CD4-positive, alpha-beta T cell (primary cell): ENCODE results near the gene RSBN1L. TPM values are rescaled to one million over a fixed set of nuclear protein-coding genes. Genes with fewer than 3 reads are reported as not detected.

Experiments
- ATAC-seq: fragments of 200-7000 bp; cut with Tn5 transposase; one replicate; pipeline ENCODE4 v1.10.0; 2022; ENCODE audit warnings: mild to moderate bottlenecking; ENCODE audit not compliant: poor library complexity
- CTCF ChIA-PET: fragments of 350-600 bp; sonication (Branson Sonifier 250); formaldehyde crosslinking; loops from one replicate; lab custom pipeline; 2021; ENCODE audit warnings: antibody characterized with exemption, inconsistent platforms; lab: Charles Lee
- POLR2A ChIA-PET: fragments of 350-600 bp; sonication (Branson Sonifier 250); formaldehyde crosslinking; loops from one replicate; lab custom pipeline; 2021; ENCODE audit warnings: antibody characterized with exemption, inconsistent platforms; lab: Charles Lee
- DNase-seq, 14 experiments: peaks; one replicate each; pipeline ENCODE4 v3.0.0-alpha.2; 2013 to 2020; ENCODE audit warnings: mixed read lengths in 2 of 14
- H3K27ac ChIP-seq, 2 donors: one replicate each; pipeline versions ENCODE4 v1.5.1 to v1.7.0; 2013; ENCODE audit warnings: low read length in 2 of 2, low read depth in 1 of 2, mild to moderate bottlenecking in 1 of 2
- H3K27me3 ChIP-seq, 2 experiments: 1 replicate in 1 of 2; 2 replicates in 1 of 2; pipeline versions ENCODE4 v1.6.1 to v1.7.0; 2013; ENCODE audit warnings: low read length in 2 of 2, control low read depth in 1 of 2, mild to moderate bottlenecking in 1 of 2, moderate library complexity in 1 of 2; ENCODE audit not compliant: insufficient read depth in 2 of 2, control insufficient read depth in 1 of 2
- H3K36me3 ChIP-seq: one replicate; pipeline ENCODE4 v1.6.1; 2013; ENCODE audit warnings: low read length, control low read depth; ENCODE audit not compliant: insufficient read depth
- H3K4me1 ChIP-seq: one replicate; pipeline ENCODE4 v1.6.1; 2013; ENCODE audit warnings: low read length, control low read depth; ENCODE audit not compliant: insufficient read depth
- H3K4me3 ChIP-seq: one replicate; pipeline ENCODE4 v1.5.1; 2013; ENCODE audit warnings: mild to moderate bottlenecking, low read length, moderate library complexity
- H3K9me3 ChIP-seq, 2 experiments: 1 replicate in 1 of 2; 2 replicates in 1 of 2; pipeline versions ENCODE4 v1.6.1 to v1.7.0; 2013; ENCODE audit warnings: low read length in 2 of 2, mild to moderate bottlenecking in 2 of 2, control low read depth in 1 of 2, moderate library complexity in 1 of 2; ENCODE audit not compliant: control insufficient read depth in 1 of 2, insufficient read depth in 1 of 2
- H3K27ac Mint-ChIP-seq: one replicate; pipeline ENCODE4 v1.8.0; 2020; ENCODE audit warnings: mixed read lengths
- H3K27me3 Mint-ChIP-seq: one replicate; pipeline ENCODE4 v1.8.0; 2021; ENCODE audit warnings: mixed read lengths
- H3K36me3 Mint-ChIP-seq: one replicate; pipeline ENCODE4 v1.8.0; 2021; ENCODE audit warnings: low read depth, mixed read lengths
- H3K4me1 Mint-ChIP-seq: one replicate; pipeline ENCODE4 v1.8.0; 2021; ENCODE audit warnings: low read depth, mixed read lengths
- H3K4me3 Mint-ChIP-seq: one replicate; pipeline ENCODE4 v1.8.0; 2020; ENCODE audit warnings: mild to moderate bottlenecking, mixed read lengths
- H3K9me3 Mint-ChIP-seq: one replicate; pipeline ENCODE4 v1.8.0; 2020; ENCODE audit warnings: mixed read lengths
- intact Hi-C, 2 experiments: fragments of 100-400 bp; cut with DNase I in 1 of 2; cut with micrococcal nuclease in 1 of 2; formaldehyde crosslinking; loops; one replicate each; pipeline versions ENCODE4 v1.15.1 to v1.9.0; 2023 to 2025; cut with DNase I, micrococcal nuclease
- total RNA-seq, 174 experiments: library from RNA in 2 of 174; stranded (reverse) in 2 of 174; gene quantifications; one replicate each; pipeline ENCODE4 v1.2.3 and lab custom pipeline; 2021 to 2026
- TF ChIP-seq, protein P1 (sequence below): fragments of 200-600 bp; IDR thresholded peaks from one replicate; pipeline ENCODE4 v1.8.0; 2022; ENCODE audit warnings: antibody characterized with exemption, mild to moderate bottlenecking

RSBN1L gene
- total RNA-seq, 2 experiments from 2014 or later: 9.0 to 9.6 TPM

DNA sequence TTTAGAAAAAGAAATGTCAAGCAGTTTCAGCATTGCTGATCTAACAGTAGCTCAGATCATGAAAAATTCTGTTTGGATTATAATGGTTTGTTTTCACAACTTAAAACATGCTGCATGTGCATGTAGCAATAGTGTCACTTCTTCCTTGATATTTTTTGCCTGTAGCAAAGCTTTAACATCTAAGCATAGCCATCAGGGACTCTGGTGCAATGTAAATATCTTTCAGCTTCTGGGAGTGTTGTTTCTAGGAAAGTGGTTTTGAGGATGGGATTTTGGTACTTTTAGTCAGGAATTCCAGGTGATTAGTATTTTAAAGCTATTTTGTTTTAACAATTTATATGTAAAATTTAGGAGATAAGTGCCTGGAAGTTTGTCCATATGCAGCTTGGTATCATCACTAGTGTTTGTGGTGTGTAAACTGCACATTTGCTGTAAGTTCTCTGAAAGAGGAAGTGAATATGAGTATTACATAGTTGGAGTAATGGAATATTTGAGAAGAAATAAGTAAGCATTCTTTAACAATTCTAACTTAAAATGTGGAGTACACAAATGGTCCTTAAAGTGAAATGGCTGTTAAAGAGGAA lies 1.9 kb downstream of the RSBN1L start:
- ChIA-PET CTCF (interaction anchor here (0.8 to 1.2 kb wide), 3 partner anchors 9 to 101 kb away, joined by 3 to 5 read pairs (median 4); partner anchors contain the start of genes PHTF2 and TMEM60), POLR2A (interaction anchor here (0.6 to 3.4 kb wide), 5 partner anchors 11 to 1532 kb away, joined by 3 to 31 read pairs (median 3); partner anchors contain the start of genes PHTF2 and TMEM60)
- no peaks in the 10 kb centered on the region for H3K27me3 Mint-ChIP-seq
- peak overlapping the region; percentile 100 for H3K4me3 Mint-ChIP-seq
- no peaks in the 10 kb centered on the region for H3K9me3 Mint-ChIP-seq
- H3K27ac Mint-ChIP-seq: peak overlapping the region; percentile 99
- DNase-seq (peak in 1 of 14 experiments; percentile 11), ATAC-seq (no peak)
- Histone ChIP-seq H3K27me3 (no peaks in the 10 kb centered on the region), H3K9me3 (no peaks in the 10 kb centered on the region), H3K4me3 (peak overlapping the region; percentile 100), H3K4me1 (peaks cover 34% of the 10 kb centered on the region), H3K36me3 (peaks cover 3% of the 10 kb centered on the region), H3K27ac (peak overlapping the region in 1 of 2 donors; percentile 7)
- peaks cover 78% of the 10 kb centered on the region for H3K4me1 Mint-ChIP-seq
- peaks cover 50% of the 10 kb centered on the region for H3K36me3 Mint-ChIP-seq
- TF ChIP-seq, protein P1, sequence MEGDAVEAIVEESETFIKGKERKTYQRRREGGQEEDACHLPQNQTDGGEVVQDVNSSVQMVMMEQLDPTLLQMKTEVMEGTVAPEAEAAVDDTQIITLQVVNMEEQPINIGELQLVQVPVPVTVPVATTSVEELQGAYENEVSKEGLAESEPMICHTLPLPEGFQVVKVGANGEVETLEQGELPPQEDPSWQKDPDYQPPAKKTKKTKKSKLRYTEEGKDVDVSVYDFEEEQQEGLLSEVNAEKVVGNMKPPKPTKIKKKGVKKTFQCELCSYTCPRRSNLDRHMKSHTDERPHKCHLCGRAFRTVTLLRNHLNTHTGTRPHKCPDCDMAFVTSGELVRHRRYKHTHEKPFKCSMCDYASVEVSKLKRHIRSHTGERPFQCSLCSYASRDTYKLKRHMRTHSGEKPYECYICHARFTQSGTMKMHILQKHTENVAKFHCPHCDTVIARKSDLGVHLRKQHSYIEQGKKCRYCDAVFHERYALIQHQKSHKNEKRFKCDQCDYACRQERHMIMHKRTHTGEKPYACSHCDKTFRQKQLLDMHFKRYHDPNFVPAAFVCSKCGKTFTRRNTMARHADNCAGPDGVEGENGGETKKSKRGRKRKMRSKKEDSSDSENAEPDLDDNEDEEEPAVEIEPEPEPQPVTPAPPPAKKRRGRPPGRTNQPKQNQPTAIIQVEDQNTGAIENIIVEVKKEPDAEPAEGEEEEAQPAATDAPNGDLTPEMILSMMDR: no peak
- intact Hi-C loops: loop anchor here in 1 of 2 experiments (2.0 to 10.0 kb wide), 2 partner anchors 39 to 57 kb away; no protein-coding TSS in a partner anchor

GRCh38 chr7:77699056-77699455 lies 2.8 kb downstream of the RSBN1L start:
- peak overlapping the region; percentile 28 for H3K27ac Mint-ChIP-seq
- peak overlapping the region; percentile 100 for H3K4me3 Mint-ChIP-seq
- Histone ChIP-seq H3K9me3 (no peaks in the 10 kb centered on the region), H3K36me3 (peaks cover 3% of the 10 kb centered on the region), H3K27ac (no peak overlapping the region), H3K4me3 (no peak overlapping the region), H3K27me3 (no peaks in the 10 kb centered on the region), H3K4me1 (peaks cover 36% of the 10 kb centered on the region)
- CTCF ChIA-PET: no interaction called here
- no peak for ATAC-seq
- no peaks in the 10 kb centered on the region for H3K27me3 Mint-ChIP-seq
- POLR2A ChIA-PET: no interaction called here
- H3K9me3 Mint-ChIP-seq: no peaks in the 10 kb centered on the region
- no peak for DNase-seq
- peaks cover 77% of the 10 kb centered on the region for H3K4me1 Mint-ChIP-seq
- H3K36me3 Mint-ChIP-seq: peaks cover 51% of the 10 kb centered on the region
- intact Hi-C loops: loop anchor here in 1 of 2 experiments (2.0 to 10.0 kb wide), 2 partner anchors 40 to 56 kb away; no protein-coding TSS in a partner anchor
- TF ChIP-seq, protein P1: no peak

GRCh38 chr7:77702513-77702912 lies 6.3 kb downstream of the RSBN1L start:
- Mint-ChIP-seq H3K4me1 (peaks cover 62% of the 10 kb centered on the region), H3K4me3 (peak overlapping the region; percentile 1)
- POLR2A ChIA-PET: no interaction called here

More at GRCh38 chr7:77702513-77702912, 6.3 kb downstream of the RSBN1L start:
- DNase-seq (no peak), ATAC-seq (no peak)
- CTCF ChIA-PET: no interaction called here
- no peak overlapping the region for H3K27ac ChIP-seq
- no peak overlapping the region for H3K4me3 ChIP-seq
- Mint-ChIP-seq H3K27ac (peak overlapping the region; percentile 22), H3K9me3 (no peaks in the 10 kb centered on the region), H3K36me3 (peaks cover 43% of the 10 kb centered on the region), H3K27me3 (no peaks in the 10 kb centered on the region)
- no peaks in the 10 kb centered on the region for H3K27me3 ChIP-seq
- TF ChIP-seq, protein P1: no peak
- peaks cover 29% of the 10 kb centered on the region for H3K4me1 ChIP-seq
- H3K9me3 ChIP-seq: no peaks in the 10 kb centered on the region
- H3K36me3 ChIP-seq: peaks cover 3% of the 10 kb centered on the region
- intact Hi-C loops: no loop called here
